PC-3 (cell line): ENCODE measurements around the gene CTRL. TPM values are rescaled to one million over a fixed set of nuclear protein-coding genes. Genes with fewer than 3 reads are reported as not detected.

Experiments used
- ATAC-seq: fragments of 200-7000 bp; cut with Tn5 transposase; 2 replicates; pipeline ENCODE4 v1.9.1; 2020; ENCODE audit warnings: mild to moderate bottlenecking, moderate library complexity
- BruUV-seq: library from RNA; stranded (reverse); fragments of 400-500 nt; replicated peaks from 2 replicates; lab custom pipeline; 2021; lab: Mats Ljungman, UMichigan
- CTCF ChIA-PET: fragments of 300-600 bp; sonication (Branson Sonifier 250); formaldehyde crosslinking; loops from one replicate; lab custom pipeline; 2022; ENCODE audit warnings: antibody characterized with exemption; lab: Charles Lee
- POLR2A ChIA-PET: fragments of 300-600 bp; sonication (Branson Sonifier 250); formaldehyde crosslinking; loops from one replicate; lab custom pipeline; 2022; ENCODE audit warnings: antibody characterized with exemption; ENCODE audit not compliant: unreplicated experiment; lab: Charles Lee
- DNase-seq: peaks from one replicate; pipeline ENCODE4 v3.0.0-alpha.2; 2015
- H2AFZ ChIP-seq: fragments of 300-600 bp; sonication (generic); 2 replicates; pipeline ENCODE4 v1.6.0; 2016; ENCODE audit warnings: antibody characterized with exemption, low read length
- H3F3A ChIP-seq: fragments of 300-600 bp; sonication (generic); one replicate; pipeline ENCODE4 v1.6.0; 2017; ENCODE audit warnings: antibody characterized with exemption, low read length, control low read depth, mild to moderate bottlenecking; ENCODE audit not compliant: unreplicated experiment
- H3K27ac ChIP-seq: fragments of 300-600 bp; sonication (generic); 2 replicates; pipeline ENCODE4 v1.5.1; 2016; ENCODE audit warnings: mild to moderate bottlenecking, low read length
- H3K27me3 ChIP-seq: fragments of 300-600 bp; sonication (generic); 2 replicates; pipeline ENCODE4 v1.6.1; 2016; ENCODE audit warnings: low read length, mixed read lengths
- H3K36me3 ChIP-seq: fragments of 300-600 bp; sonication (generic); 2 replicates; pipeline ENCODE4 v1.6.1; 2016; ENCODE audit warnings: low read depth, mixed run types, low read length, mixed read lengths
- H3K4me1 ChIP-seq: fragments of 300-600 bp; sonication (generic); 2 replicates; pipeline ENCODE4 v1.5.1; 2016; ENCODE audit warnings: low read length; ENCODE audit not compliant: insufficient read depth
- H3K4me2 ChIP-seq: fragments of 300-600 bp; sonication (generic); 2 replicates; pipeline ENCODE4 v1.6.0; 2016; ENCODE audit warnings: low read length
- H3K4me3 ChIP-seq: fragments of 300-600 bp; sonication (generic); 2 replicates; pipeline ENCODE4 v1.5.1; 2016; ENCODE audit warnings: mild to moderate bottlenecking, low read length, mixed read lengths
- H3K79me2 ChIP-seq: fragments of 300-600 bp; sonication (generic); 2 replicates; pipeline ENCODE4 v1.6.1; 2017; ENCODE audit warnings: low read length, mixed read lengths
- H3K9ac ChIP-seq: fragments of 300-600 bp; sonication (generic); 2 replicates; pipeline ENCODE4 v1.6.0; 2016; ENCODE audit warnings: mild to moderate bottlenecking, low read length
- H3K9me2 ChIP-seq: fragments of 300-600 bp; sonication (generic); replicated peaks from 2 replicates; pipeline ENCODE4 v1.6.1; 2016; ENCODE audit warnings: mixed run types, low read length, mixed read lengths
- H3K9me3 ChIP-seq: fragments of 300-600 bp; sonication (generic); 2 replicates; pipeline ENCODE4 v1.6.1; 2016; ENCODE audit warnings: low read length, mixed read lengths
- H4K20me1 ChIP-seq: fragments of 300-600 bp; sonication (generic); 2 replicates; pipeline ENCODE4 v1.6.1; 2016; ENCODE audit warnings: low read length, mixed read lengths
- EZH2 ChIP-seq: fragments of 300-600 bp; sonication (generic); IDR thresholded peaks from one replicate; pipeline ENCODE4 v1.6.1; 2017; ENCODE audit warnings: antibody characterized with exemption, mild to moderate bottlenecking, low read length; ENCODE audit not compliant: unreplicated experiment
- EZH2phosphoT487 ChIP-seq: fragments of 300-600 bp; sonication (generic); IDR thresholded peaks from 2 replicates; pipeline ENCODE4 v1.6.1; 2018; ENCODE audit warnings: mild to moderate bottlenecking, antibody characterized with exemption, low read length, borderline replicate concordance
- intact Hi-C: fragments of 100-400 bp; cut with micrococcal nuclease; formaldehyde crosslinking; loops from 2 replicates; pipeline ENCODE4 v1.9.0; 2023
- total RNA-seq: library from RNA; depleted of rRNA; stranded (reverse); fragments of >200 nt; gene quantifications from 2 replicates; pipeline ENCODE4 v1.2.3, GENCODE V29; 2014
- TF ChIP-seq, protein P1 (sequence below): fragments of 300-600 bp; sonication (generic); conservative IDR thresholded peaks from 2 replicates; pipeline ENCODE4 v1.5.1; 2017; ENCODE audit warnings: antibody characterized with exemption, low read depth, mild to moderate bottlenecking, low read length

CTRL gene
- total RNA-seq, 1 experiment from 2014 or later, result 1.6 TPM

DNA sequence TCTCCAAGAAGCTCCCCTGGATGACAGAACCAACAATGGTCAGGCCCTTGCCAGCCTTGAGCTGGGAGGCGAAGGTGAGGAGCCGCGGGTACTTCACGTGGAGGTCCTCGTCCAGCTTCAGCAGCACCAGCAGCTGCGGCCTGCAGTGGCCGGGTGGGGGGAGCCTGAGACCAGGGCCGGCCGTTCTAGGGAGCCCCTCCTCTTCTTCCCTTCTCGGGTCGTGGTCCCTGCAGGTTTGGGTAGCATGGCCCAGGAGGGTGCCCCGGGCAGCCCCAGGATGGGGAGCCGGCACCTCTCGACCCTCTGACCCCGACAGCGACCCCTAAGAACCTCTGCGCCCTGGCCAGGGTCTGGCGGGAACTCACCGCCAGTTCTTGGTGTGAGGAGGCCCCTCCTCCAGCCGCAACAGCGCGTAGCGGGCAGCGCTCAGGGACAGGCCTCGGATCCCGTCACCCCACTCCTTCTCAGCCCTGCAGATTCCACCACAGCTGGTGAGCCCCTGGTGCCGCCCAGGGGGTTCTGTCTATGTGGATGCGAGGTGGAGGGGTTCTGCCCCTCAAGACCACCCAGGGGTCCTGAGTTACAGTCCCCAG, 15.4 kb upstream of the CTRL start:
- Histone ChIP-seq H3K9me3 (no peaks in the 10 kb centered on the region), H3K4me1 (no peaks in the 10 kb centered on the region), H3K79me2 (no peaks in the 10 kb centered on the region), H2AFZ (no peak overlapping the region), H3F3A (no peaks in the 10 kb centered on the region), H3K4me3 (no peak overlapping the region), H4K20me1 (no peaks in the 10 kb centered on the region), H3K36me3 (no peaks in the 10 kb centered on the region; the same call in 1 of the 2 replicates), H3K9ac (no peak overlapping the region), H3K9me2 (no peaks in the 10 kb centered on the region), H3K27ac (no peak overlapping the region), H3K27me3 (no peaks in the 10 kb centered on the region), H3K4me2 (no peak overlapping the region)
- CTCF ChIA-PET, result no interaction called here
- POLR2A ChIA-PET, result no interaction called here
- BruUV-seq, result no TSS peak
- no peak for ATAC-seq
- intact Hi-C loops, result no loop called here
- no peak for TF ChIP-seq EZH2phosphoT487
- TF ChIP-seq, protein P1, sequence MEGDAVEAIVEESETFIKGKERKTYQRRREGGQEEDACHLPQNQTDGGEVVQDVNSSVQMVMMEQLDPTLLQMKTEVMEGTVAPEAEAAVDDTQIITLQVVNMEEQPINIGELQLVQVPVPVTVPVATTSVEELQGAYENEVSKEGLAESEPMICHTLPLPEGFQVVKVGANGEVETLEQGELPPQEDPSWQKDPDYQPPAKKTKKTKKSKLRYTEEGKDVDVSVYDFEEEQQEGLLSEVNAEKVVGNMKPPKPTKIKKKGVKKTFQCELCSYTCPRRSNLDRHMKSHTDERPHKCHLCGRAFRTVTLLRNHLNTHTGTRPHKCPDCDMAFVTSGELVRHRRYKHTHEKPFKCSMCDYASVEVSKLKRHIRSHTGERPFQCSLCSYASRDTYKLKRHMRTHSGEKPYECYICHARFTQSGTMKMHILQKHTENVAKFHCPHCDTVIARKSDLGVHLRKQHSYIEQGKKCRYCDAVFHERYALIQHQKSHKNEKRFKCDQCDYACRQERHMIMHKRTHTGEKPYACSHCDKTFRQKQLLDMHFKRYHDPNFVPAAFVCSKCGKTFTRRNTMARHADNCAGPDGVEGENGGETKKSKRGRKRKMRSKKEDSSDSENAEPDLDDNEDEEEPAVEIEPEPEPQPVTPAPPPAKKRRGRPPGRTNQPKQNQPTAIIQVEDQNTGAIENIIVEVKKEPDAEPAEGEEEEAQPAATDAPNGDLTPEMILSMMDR, result no peak
- TF ChIP-seq EZH2, result no peak
- no peak for DNase-seq

DNA sequence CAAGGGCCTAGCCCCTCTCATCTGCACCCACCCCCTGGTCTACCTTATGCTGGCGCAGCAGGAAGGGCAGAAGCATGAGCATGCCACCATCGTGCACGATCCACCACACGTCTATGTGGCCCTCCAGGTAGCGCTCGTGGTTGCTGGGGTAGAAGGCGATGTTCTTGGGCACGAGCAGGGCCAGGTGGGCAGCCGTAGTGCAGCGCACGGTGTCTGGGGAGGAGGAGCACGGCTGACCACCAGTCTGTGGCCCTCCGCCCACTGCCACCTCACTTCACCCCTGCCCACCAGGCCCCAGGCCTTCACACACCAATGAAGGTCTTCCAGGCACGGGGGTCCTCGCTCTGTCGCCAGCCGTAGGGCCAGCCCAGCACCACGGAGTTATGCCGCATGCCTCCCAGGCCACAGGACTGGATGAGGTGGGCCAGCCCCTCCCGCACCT, 14.5 kb upstream of the CTRL start:
- no peak for ATAC-seq
- Histone ChIP-seq H3K9ac (no peak overlapping the region), H3K4me2 (no peak overlapping the region), H4K20me1 (no peaks in the 10 kb centered on the region), H3K27me3 (no peaks in the 10 kb centered on the region), H3K36me3 (no peaks in the 10 kb centered on the region; the same call in 1 of the 2 replicates), H3K4me1 (no peaks in the 10 kb centered on the region), H2AFZ (no peak overlapping the region), H3K4me3 (no peak overlapping the region), H3K9me3 (no peaks in the 10 kb centered on the region), H3F3A (no peaks in the 10 kb centered on the region), H3K9me2 (no peaks in the 10 kb centered on the region), H3K27ac (no peak overlapping the region), H3K79me2 (no peaks in the 10 kb centered on the region)
- no peak for DNase-seq
- ChIA-PET CTCF (no interaction called here), POLR2A (no interaction called here)
- TF ChIP-seq, protein P1, result no peak
- TF ChIP-seq EZH2, result no peak
- no TSS peak for BruUV-seq
- intact Hi-C loops, result no loop called here

DNA sequence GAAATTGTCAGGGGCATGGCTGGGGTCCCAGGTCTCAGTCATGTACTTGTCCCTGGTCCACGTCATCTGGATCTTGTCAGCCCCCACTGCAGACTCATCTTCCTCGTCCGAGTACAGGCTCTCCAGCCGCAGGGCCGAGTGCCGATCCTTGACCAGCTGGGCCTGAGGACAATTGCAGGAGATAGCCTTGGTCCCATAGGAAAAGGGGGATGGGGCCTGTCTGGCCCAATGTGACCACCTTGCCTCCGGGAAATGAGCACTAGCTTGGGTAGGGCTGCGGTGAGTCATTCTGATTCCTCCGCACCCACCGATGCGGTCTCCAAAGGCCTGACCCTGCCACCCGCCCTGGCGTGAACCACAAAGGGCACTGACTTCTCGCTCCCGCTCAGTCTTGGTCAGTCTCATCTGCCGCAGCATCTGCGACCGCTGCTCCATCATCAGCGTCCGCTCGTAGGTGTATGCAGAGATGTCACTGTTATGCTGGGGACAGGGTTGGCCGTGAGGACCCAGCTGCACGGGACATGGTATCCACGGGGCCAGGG, 13.8 kb upstream of the CTRL start:
- CTCF ChIA-PET, result no interaction called here
- POLR2A ChIA-PET, result no interaction called here
- no peaks in the 10 kb centered on the region; the same call in 1 of the 2 replicates for H3K36me3 ChIP-seq

More for the DNA sequence above, 13.8 kb upstream of the CTRL start:
- H3K27me3 ChIP-seq, result no peaks in the 10 kb centered on the region
- no peak for DNase-seq
- BruUV-seq, result no TSS peak
- H2AFZ ChIP-seq, result no peak overlapping the region
- intact Hi-C loops, result no loop called here
- H3F3A ChIP-seq, result no peaks in the 10 kb centered on the region
- no peak overlapping the region for H3K9ac ChIP-seq
- no peaks in the 10 kb centered on the region for H3K9me2 ChIP-seq
- TF ChIP-seq EZH2phosphoT487, result no peak
- no peak for TF ChIP-seq EZH2
- TF ChIP-seq, protein P1, result no peak
- H3K4me2 ChIP-seq, result no peak overlapping the region
- no peak for ATAC-seq
- no peaks in the 10 kb centered on the region for H3K4me1 ChIP-seq
- H4K20me1 ChIP-seq, result no peaks in the 10 kb centered on the region
- no peaks in the 10 kb centered on the region for H3K9me3 ChIP-seq
- H3K4me3 ChIP-seq, result no peak overlapping the region
- no peaks in the 10 kb centered on the region for H3K79me2 ChIP-seq
- no peak overlapping the region for H3K27ac ChIP-seq
